HepG2 (cell line): Measurements from ENCODE around the gene ZMIZ2. TPM values are rescaled to one million over a fixed set of nuclear protein-coding genes. Genes with fewer than 3 reads are reported as not detected.

Experiments used
- ATF7 ChIP-seq, 2 experiments: fragments of 450-650 bp in 1 of 2; sonication (generic) in 1 of 2; formaldehyde crosslinking in 1 of 2; IDR thresholded peaks; 2 replicates each; pipeline versions ENCODE4 v1.4.0 to v1.6.1; 2016 to 2020; ENCODE audit warnings: antibody characterized with exemption in 1 of 2, mild to moderate bottlenecking in 1 of 2, missing genetic modification reagents in 1 of 2
- ATM ChIP-seq: fragments of 450-650 bp; IDR thresholded peaks from 2 replicates; pipeline ENCODE4 v1.7.1; 2017; ENCODE audit warnings: mild to moderate bottlenecking, borderline replicate concordance
- ERF ChIP-seq: IDR thresholded peaks from 2 replicates; pipeline ENCODE4 v1.6.1; 2018; ENCODE audit warnings: missing biosample characterization, missing genetic modification reagents
- FOXC1 ChIP-seq: sonication (generic); formaldehyde crosslinking; IDR thresholded peaks from 2 replicates; pipeline ENCODE4 v1.8.0; 2022; ENCODE audit warnings: mild to moderate bottlenecking, missing genetic modification reagents, borderline replicate concordance
- IKZF4 ChIP-seq: sonication (generic); formaldehyde crosslinking; IDR thresholded peaks from 2 replicates; pipeline ENCODE4 v1.5.1; 2020; ENCODE audit warnings: borderline replicate concordance, mild to moderate bottlenecking, low read depth, missing genetic modification reagents; ENCODE audit errors: not compliant biosample characterization
- NFE2L2 ChIP-seq: fragments of 150-350 bp; IDR thresholded peaks from 2 replicates; pipeline ENCODE4 v1.6.1; 2014; ENCODE audit warnings: low read length
- NFYB ChIP-seq: sonication (generic); formaldehyde crosslinking; IDR thresholded peaks from 2 replicates; pipeline ENCODE4 v1.4.0; 2020; ENCODE audit warnings: missing genetic modification reagents
- NR2F2 ChIP-seq: IDR thresholded peaks from 2 replicates; pipeline ENCODE4 v1.6.1; 2012; ENCODE audit warnings: low read depth, inconsistent platforms, borderline replicate concordance
- PCBP2 ChIP-seq: fragments of 200-400 bp; formaldehyde crosslinking; optimal IDR thresholded peaks from 2 replicates; pipeline ENCODE3; 2018; ENCODE audit warnings: low read length, low read depth; ENCODE audit not compliant: poor library complexity, severe bottlenecking
- POLR2AphosphoS2 ChIP-seq: IDR thresholded peaks from 2 replicates; pipeline ENCODE4 v1.6.1; 2011; ENCODE audit warnings: low read depth, low read length, improper control_type of control experiment
- POLR2AphosphoS5 ChIP-seq: IDR thresholded peaks from 2 replicates; pipeline ENCODE4 v1.6.1; 2012; ENCODE audit warnings: low read depth, low read length
- RAD21 ChIP-seq: fragments of 450-650 bp; formaldehyde crosslinking; IDR thresholded peaks from 2 replicates; pipeline ENCODE4 v1.5.0; 2020; ENCODE audit warnings: mild to moderate bottlenecking
- RBFOX2 ChIP-seq: fragments of 200-400 bp; formaldehyde crosslinking; IDR thresholded peaks from 2 replicates; pipeline ENCODE4 v1.6.1; 2017; ENCODE audit warnings: low read depth, mild to moderate bottlenecking, low read length
- SIN3B ChIP-seq: fragments of 150-350 bp; IDR thresholded peaks from 2 replicates; pipeline ENCODE4 v1.6.1; 2014; ENCODE audit warnings: low read length
- SIX4 ChIP-seq: sonication (generic); formaldehyde crosslinking; IDR thresholded peaks from 2 replicates; pipeline ENCODE4 v1.4.0; 2020; ENCODE audit warnings: missing genetic modification reagents
- SPEN ChIP-seq: sonication (generic); formaldehyde crosslinking; IDR thresholded peaks from 2 replicates; pipeline ENCODE4 v1.5.1; 2020; ENCODE audit warnings: low read depth, mild to moderate bottlenecking, missing genetic modification reagents
- WIZ ChIP-seq: sonication (generic); formaldehyde crosslinking; IDR thresholded peaks from 2 replicates; pipeline ENCODE4 v1.5.1; 2020; ENCODE audit warnings: mild to moderate bottlenecking, missing genetic modification reagents
- ZBTB38 ChIP-seq: sonication (generic); formaldehyde crosslinking; IDR thresholded peaks from 2 replicates; pipeline ENCODE4 v1.5.1; 2020; ENCODE audit warnings: mild to moderate bottlenecking, missing genetic modification reagents
- ZNF101 ChIP-seq: sonication (generic); formaldehyde crosslinking; IDR thresholded peaks from 2 replicates; pipeline ENCODE4 v1.4.0; 2020; ENCODE audit warnings: mild to moderate bottlenecking, low read depth, missing genetic modification reagents, borderline replicate concordance
- ZNF337 ChIP-seq: sonication (generic); formaldehyde crosslinking; IDR thresholded peaks from 2 replicates; pipeline ENCODE4 v1.5.1; 2020; ENCODE audit warnings: missing genetic modification reagents, low read depth, mild to moderate bottlenecking, borderline replicate concordance
- ZNF570 ChIP-seq: sonication (generic); formaldehyde crosslinking; IDR thresholded peaks from 2 replicates; pipeline ENCODE4 v1.4.0; 2020; ENCODE audit warnings: mild to moderate bottlenecking, missing genetic modification reagents, borderline replicate concordance
- ZNF724P ChIP-seq: sonication (generic); formaldehyde crosslinking; IDR thresholded peaks from 2 replicates; pipeline ENCODE4 v1.8.0; 2022; ENCODE audit warnings: missing genetic modification reagents, borderline replicate concordance
- polyA plus RNA-seq, 8 experiments: library from polyadenylated mRNA; depleted of rRNA in 3 of 8; stranded (reverse) in 7 of 8; unstranded in 1 of 8; fragments of >200 nt; fragmentation: Illumina TruSeq in 4 of 8; extraction: Trizol in 4 of 8; gene quantifications; 2 replicates each; pipeline versions ENCODE4 v1.2.1 to v1.2.3, GENCODE V29; 2011 to 2016; ENCODE audit warnings: low read depth in 4 of 8, missing spikeins in 1 of 8, mixed read lengths in 1 of 8; ENCODE audit not compliant: insufficient read depth in 1 of 8
- total RNA-seq, 5 experiments: library from RNA; depleted of rRNA; stranded (reverse); fragments of >200 nt; fragmentation: Illumina TruSeq; extraction: Trizol; gene quantifications; 2 replicates each; pipeline ENCODE4 v1.2.3, GENCODE V29; 2016; ENCODE audit warnings: low read depth in 1 of 5
- TF ChIP-seq, protein P1 (sequence below): sonication (generic); formaldehyde crosslinking; IDR thresholded peaks from 2 replicates; pipeline ENCODE4 v1.5.0; 2020; ENCODE audit warnings: missing genetic modification reagents
- TF ChIP-seq, protein P2 (sequence below): sonication (generic); formaldehyde crosslinking; IDR thresholded peaks from 2 replicates; pipeline ENCODE4 v1.5.1; 2020; ENCODE audit warnings: mild to moderate bottlenecking, missing genetic modification reagents, moderate library complexity
- TF ChIP-seq, protein P3 (sequence below): sonication (generic); formaldehyde crosslinking; IDR thresholded peaks from 2 replicates; pipeline ENCODE4 v1.8.0; 2022; ENCODE audit warnings: mild to moderate bottlenecking, missing genetic modification reagents, borderline replicate concordance

The ZMIZ2 gene
- total and polyA plus RNA-seq, 2 of the 13 experiments (the other 11 are each of a cell fraction or from before 2014, with no cell fraction given) = 4.9 to 7.9 TPM

DNA sequence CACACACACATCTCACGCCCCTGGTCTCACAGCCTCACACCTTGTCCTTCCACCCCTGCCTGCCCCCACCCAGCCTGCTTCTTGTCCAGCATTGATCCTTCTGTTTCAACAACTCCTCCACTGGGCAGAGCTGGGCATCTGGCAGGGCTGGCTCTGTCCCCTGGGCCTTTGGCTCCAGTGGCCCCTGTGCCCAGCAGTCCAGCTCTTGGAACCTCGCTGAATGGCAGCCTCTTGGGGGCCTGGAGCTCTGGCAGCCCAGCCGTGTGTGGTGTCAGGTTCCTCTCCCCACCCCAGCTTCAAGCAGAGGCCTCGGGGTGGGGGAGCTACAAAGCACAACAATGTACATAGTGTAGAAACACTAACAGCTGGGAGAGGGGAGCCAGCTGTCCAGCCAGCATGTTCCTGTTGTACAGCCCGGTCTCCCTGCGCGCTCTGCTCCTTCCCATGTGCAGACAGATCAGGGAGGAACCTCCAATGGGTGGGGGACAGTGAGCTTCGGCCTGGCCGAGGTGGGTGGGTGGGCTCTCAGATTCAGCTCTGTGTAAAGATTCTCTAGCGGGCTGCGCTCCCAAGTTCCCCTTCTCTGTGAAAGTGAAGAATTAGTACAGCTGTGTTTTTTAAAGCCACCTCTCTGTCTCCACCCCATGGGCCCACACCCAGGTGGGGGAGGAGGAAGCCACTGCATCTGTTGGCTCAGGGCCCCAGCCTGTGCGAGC, 19.4 kb downstream of the ZMIZ2 start (continued):
- no peak for TF ChIP-seq NFE2L2
- TF ChIP-seq NFYB (CRISPR knock-in tag) = no peak
- no peak for TF ChIP-seq PCBP2
- TF ChIP-seq ZNF101 (CRISPR knock-in tag) = no peak
- TF ChIP-seq ZNF724P (CRISPR knock-in tag) = no peak
- no peak for TF ChIP-seq ATM
- TF ChIP-seq FOXC1 (CRISPR knock-in tag) = no peak
- no peak for TF ChIP-seq SIN3B
- no peak for TF ChIP-seq POLR2AphosphoS5
- no peak for TF ChIP-seq ZNF337 (CRISPR knock-in tag)
- no peak for TF ChIP-seq IKZF4 (CRISPR knock-in tag)
- TF ChIP-seq RAD21 = no peak
- TF ChIP-seq ATF7 (IDR thresholded peaks at IDR 0.05) = no peak
- TF ChIP-seq ATF7 (CRISPR knock-in tag; IDR thresholded peaks at IDR 0.05) = no peak
- no peak for TF ChIP-seq WIZ (CRISPR knock-in tag)
- TF ChIP-seq ERF (CRISPR knock-in tag) = no peak
- 0 out of 2 replicates have a peak, but pooled peaks have one; percentile 21 for TF ChIP-seq ZBTB38 (CRISPR knock-in tag)
- no peak for TF ChIP-seq ZNF570 (CRISPR knock-in tag)
- TF ChIP-seq, protein P1, sequence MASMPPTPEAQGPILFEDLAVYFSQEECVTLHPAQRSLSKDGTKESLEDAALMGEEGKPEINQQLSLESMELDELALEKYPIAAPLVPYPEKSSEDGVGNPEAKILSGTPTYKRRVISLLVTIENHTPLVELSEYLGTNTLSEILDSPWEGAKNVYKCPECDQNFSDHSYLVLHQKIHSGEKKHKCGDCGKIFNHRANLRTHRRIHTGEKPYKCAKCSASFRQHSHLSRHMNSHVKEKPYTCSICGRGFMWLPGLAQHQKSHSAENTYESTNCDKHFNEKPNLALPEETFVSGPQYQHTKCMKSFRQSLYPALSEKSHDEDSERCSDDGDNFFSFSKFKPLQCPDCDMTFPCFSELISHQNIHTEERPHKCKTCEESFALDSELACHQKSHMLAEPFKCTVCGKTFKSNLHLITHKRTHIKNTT (CRISPR knock-in tag) = no peak
- peak; percentile 24; the same call in 1 of the 2 replicates for TF ChIP-seq RBFOX2
- no peak for TF ChIP-seq NR2F2
- peak; percentile 77; the same call in 1 of the 2 replicates for TF ChIP-seq SIX4 (CRISPR knock-in tag)
- no peak for TF ChIP-seq SPEN (CRISPR knock-in tag)
- TF ChIP-seq POLR2AphosphoS2 = no peak
- TF ChIP-seq, protein P2, sequence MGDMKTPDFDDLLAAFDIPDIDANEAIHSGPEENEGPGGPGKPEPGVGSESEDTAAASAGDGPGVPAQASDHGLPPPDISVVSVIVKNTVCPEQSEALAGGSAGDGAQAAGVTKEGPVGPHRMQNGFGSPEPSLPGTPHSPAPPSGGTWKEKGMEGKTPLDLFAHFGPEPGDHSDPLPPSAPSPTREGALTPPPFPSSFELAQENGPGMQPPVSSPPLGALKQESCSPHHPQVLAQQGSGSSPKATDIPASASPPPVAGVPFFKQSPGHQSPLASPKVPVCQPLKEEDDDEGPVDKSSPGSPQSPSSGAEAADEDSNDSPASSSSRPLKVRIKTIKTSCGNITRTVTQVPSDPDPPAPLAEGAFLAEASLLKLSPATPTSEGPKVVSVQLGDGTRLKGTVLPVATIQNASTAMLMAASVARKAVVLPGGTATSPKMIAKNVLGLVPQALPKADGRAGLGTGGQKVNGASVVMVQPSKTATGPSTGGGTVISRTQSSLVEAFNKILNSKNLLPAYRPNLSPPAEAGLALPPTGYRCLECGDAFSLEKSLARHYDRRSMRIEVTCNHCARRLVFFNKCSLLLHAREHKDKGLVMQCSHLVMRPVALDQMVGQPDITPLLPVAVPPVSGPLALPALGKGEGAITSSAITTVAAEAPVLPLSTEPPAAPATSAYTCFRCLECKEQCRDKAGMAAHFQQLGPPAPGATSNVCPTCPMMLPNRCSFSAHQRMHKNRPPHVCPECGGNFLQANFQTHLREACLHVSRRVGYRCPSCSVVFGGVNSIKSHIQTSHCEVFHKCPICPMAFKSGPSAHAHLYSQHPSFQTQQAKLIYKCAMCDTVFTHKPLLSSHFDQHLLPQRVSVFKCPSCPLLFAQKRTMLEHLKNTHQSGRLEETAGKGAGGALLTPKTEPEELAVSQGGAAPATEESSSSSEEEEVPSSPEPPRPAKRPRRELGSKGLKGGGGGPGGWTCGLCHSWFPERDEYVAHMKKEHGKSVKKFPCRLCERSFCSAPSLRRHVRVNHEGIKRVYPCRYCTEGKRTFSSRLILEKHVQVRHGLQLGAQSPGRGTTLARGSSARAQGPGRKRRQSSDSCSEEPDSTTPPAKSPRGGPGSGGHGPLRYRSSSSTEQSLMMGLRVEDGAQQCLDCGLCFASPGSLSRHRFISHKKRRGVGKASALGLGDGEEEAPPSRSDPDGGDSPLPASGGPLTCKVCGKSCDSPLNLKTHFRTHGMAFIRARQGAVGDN (CRISPR knock-in tag) = peak; percentile 41; the same call in 1 of the 2 replicates
- TF ChIP-seq, protein P3, sequence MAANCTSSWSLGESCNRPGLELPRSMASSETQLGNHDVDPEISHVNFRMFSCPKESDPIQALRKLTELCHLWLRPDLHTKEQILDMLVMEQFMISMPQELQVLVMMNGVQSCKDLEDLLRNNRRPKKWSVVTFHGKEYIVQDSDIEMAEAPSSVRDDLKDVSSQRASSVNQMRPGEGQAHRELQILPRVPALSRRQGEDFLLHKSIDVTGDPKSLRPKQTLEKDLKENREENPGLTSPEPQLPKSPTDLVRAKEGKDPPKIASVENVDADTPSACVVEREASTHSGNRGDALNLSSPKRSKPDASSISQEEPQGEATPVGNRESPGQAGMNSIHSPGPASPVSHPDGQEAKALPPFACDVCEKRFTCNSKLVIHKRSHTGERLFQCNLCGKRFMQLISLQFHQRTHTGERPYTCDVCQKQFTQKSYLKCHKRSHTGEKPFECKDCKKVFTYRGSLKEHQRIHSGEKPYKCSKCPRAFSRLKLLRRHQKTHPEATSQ = no peak
